ENCODE data around the gene NR1H3. TPM values are rescaled to one million over a fixed set of nuclear protein-coding genes. Genes with fewer than 3 reads are reported as not detected.

Gene NR1H3
- total RNA-seq, 1 donor, result 39.3 TPM

GRCh38 chr11:47233989-47234668, 23.7 kb upstream of the NR1H3 start:
- DNase-seq (ENCODE audit: low read depth), result peak; percentile 68
- TF ChIP-seq CTCF (IDR thresholded peaks at IDR 0.05; ENCODE audit: insufficient read depth, low read depth, low read length), result peak; percentile 50
- no peak overlapping the region for H3K4me3 ChIP-seq (ENCODE audit: low read depth, low read length)

- no peak for TF ChIP-seq CTCF (IDR thresholded peaks at IDR 0.05; ENCODE audit: insufficient read depth, low read depth, low read length)
- peak; percentile 23 for DNase-seq (ENCODE audit: low read depth)
These were observed 23.1 kb upstream of the NR1H3 start for GRCh38 chr11:47234669-47235100.

GRCh38 chr11:47235163-47235562, 22.6 kb upstream of the NR1H3 start:
- H3K4me3 ChIP-seq (ENCODE audit: low read depth, low read length), result no peak overlapping the region
- TF ChIP-seq CTCF (IDR thresholded peaks at IDR 0.05; ENCODE audit: insufficient read depth, low read depth, low read length), result no peak
- no peak for DNase-seq (ENCODE audit: low read depth)

More at GRCh38 chr11:47234669-47235100, 23.1 kb upstream of the NR1H3 start:
- no peak overlapping the region for H3K4me3 ChIP-seq (ENCODE audit: low read depth, low read length)

- no peak overlapping the region for H3K4me3 ChIP-seq (ENCODE audit: low read depth, low read length)
- TF ChIP-seq CTCF (IDR thresholded peaks at IDR 0.05; ENCODE audit: insufficient read depth, low read depth, low read length), result no peak
- peak; percentile 64 for DNase-seq (ENCODE audit: low read depth)
These were observed 21.3 kb upstream of the NR1H3 start for GRCh38 chr11:47236482-47236881.

GRCh38 chr11:47239852-47240251, 17.9 kb upstream of the NR1H3 start:
- no peak for TF ChIP-seq CTCF (IDR thresholded peaks at IDR 0.05; ENCODE audit: insufficient read depth, low read depth, low read length)
- no peak overlapping the region for H3K4me3 ChIP-seq (ENCODE audit: low read depth, low read length)
- no peak for DNase-seq (ENCODE audit: low read depth)

- DNase-seq (ENCODE audit: low read depth), result no peak
- no peak for TF ChIP-seq CTCF (IDR thresholded peaks at IDR 0.05; ENCODE audit: insufficient read depth, low read depth, low read length)
- H3K4me3 ChIP-seq (ENCODE audit: low read depth, low read length), result no peak overlapping the region
These were observed 15.9 kb upstream of the NR1H3 start for GRCh38 chr11:47241841-47242301.

Measured in fibroblast of villous mesenchyme (primary cell).